Right atrium auricular region (tissue), 2 donors: Measurements from ENCODE around the gene RAD51B. TPM values are rescaled to one million over a fixed set of nuclear protein-coding genes. Genes with fewer than 3 reads are reported as not detected.

Experiments
- DNase-seq: peaks from one replicate; pipeline ENCODE4 v3.0.0-alpha.2; 2019; ENCODE audit warnings: low spot score
- H3K27ac ChIP-seq, 2 donors: fragments of 200-600 bp; sonication (generic); 1 replicate in 1 of 2; 2 replicates in 1 of 2; pipeline ENCODE4 v1.5.1; 2016 to 2019
- H3K27me3 ChIP-seq, 2 donors: fragments of 200-600 bp; sonication (generic); one replicate each; pipeline versions ENCODE4 v1.5.1 to v1.6.0; 2017 to 2019
- H3K36me3 ChIP-seq: fragments of 200-600 bp; sonication (generic); one replicate; pipeline ENCODE4 v1.5.1; 2016
- H3K4me1 ChIP-seq, 2 donors: fragments of 200-600 bp; sonication (generic); one replicate each; pipeline versions ENCODE4 v1.5.1 to v1.6.0; 2017 to 2019
- H3K4me3 ChIP-seq, 2 donors: fragments of 200-600 bp; sonication (generic); 1 replicate in 1 of 2; 2 replicates in 1 of 2; pipeline ENCODE4 v1.5.1; 2017 to 2019; ENCODE audit warnings: mild to moderate bottlenecking in 1 of 2, moderate library complexity in 1 of 2
- H3K9me3 ChIP-seq, 2 donors: fragments of 200-600 bp; sonication (generic); one replicate each; pipeline ENCODE4 v1.5.1; 2019
- CTCF ChIP-seq, 2 donors: fragments of 200-600 bp; sonication (generic); IDR thresholded peaks; one replicate each; pipeline ENCODE4 v1.5.1; 2019; ENCODE audit warnings: antibody characterized with exemption in 2 of 2
- total RNA-seq, 2 donors: library from RNA; depleted of rRNA; stranded (reverse); fragments of >200 nt; gene quantifications; one replicate each; pipeline ENCODE4 v1.1.0, GENCODE V29; 2016

Gene RAD51B
- total RNA-seq, 2 donors from 2014 or later, result 1.2 to 1.5 TPM

- Histone ChIP-seq H3K36me3 (no peaks in the 10 kb centered on the region), H3K27ac (no peak overlapping the region)
Observed at GRCh38 chr14:68404146-68404527, 584.6 kb downstream of the RAD51B start.

GRCh38 chr14:68404652-68405183 is 585.1 kb downstream of the RAD51B start:
- Histone ChIP-seq H3K36me3 (no peaks in the 10 kb centered on the region), H3K9me3 (no peaks in the 10 kb centered on the region), H3K4me1 (peaks cover 0 to 43% of the 10 kb centered on the region in 2 donors), H3K4me3 (no peak overlapping the region), H3K27ac (no peak overlapping the region), H3K27me3 (no peaks in the 10 kb centered on the region)
- TF ChIP-seq CTCF (IDR thresholded peaks at IDR 0.05), result no peak
- DNase-seq, result no peak

More at GRCh38 chr14:68404146-68404527, 584.6 kb downstream of the RAD51B start:
- TF ChIP-seq CTCF (IDR thresholded peaks at IDR 0.05), result no peak
- Histone ChIP-seq H3K4me1 (peaks cover 0 to 45% of the 10 kb centered on the region in 2 donors), H3K9me3 (no peaks in the 10 kb centered on the region), H3K4me3 (no peak overlapping the region), H3K27me3 (no peaks in the 10 kb centered on the region)
- DNase-seq, result no peak

- no peaks in the 10 kb centered on the region for H3K36me3 ChIP-seq
- H3K4me1 ChIP-seq, result peaks cover 0 to 33% of the 10 kb centered on the region in 2 donors
- no peaks in the 10 kb centered on the region for H3K9me3 ChIP-seq
- no peak overlapping the region for H3K27ac ChIP-seq
- no peak overlapping the region for H3K4me3 ChIP-seq
- DNase-seq, result no peak
- no peak for TF ChIP-seq CTCF (IDR thresholded peaks at IDR 0.05)
- H3K27me3 ChIP-seq, result no peaks in the 10 kb centered on the region
Observed at GRCh38 chr14:68405961-68406360, 586.4 kb downstream of the RAD51B start.

- TF ChIP-seq CTCF (IDR thresholded peaks at IDR 0.05), result no peak
- no peak for DNase-seq
- H3K4me1 ChIP-seq, result peaks cover 0 to 20% of the 10 kb centered on the region in 2 donors
- H3K36me3 ChIP-seq, result no peaks in the 10 kb centered on the region
- no peaks in the 10 kb centered on the region for H3K27me3 ChIP-seq
- no peak overlapping the region for H3K27ac ChIP-seq
- H3K9me3 ChIP-seq, result no peaks in the 10 kb centered on the region
- H3K4me3 ChIP-seq, result no peak overlapping the region
Observed at GRCh38 chr14:68407285-68407684, 587.7 kb downstream of the RAD51B start.

- no peaks in the 10 kb centered on the region for H3K27me3 ChIP-seq
- H3K4me3 ChIP-seq, result no peak overlapping the region
- H3K9me3 ChIP-seq, result no peaks in the 10 kb centered on the region
- DNase-seq, result no peak
- peaks cover 0 to 15% of the 10 kb centered on the region in 2 donors for H3K4me1 ChIP-seq
- no peaks in the 10 kb centered on the region for H3K36me3 ChIP-seq
- TF ChIP-seq CTCF (IDR thresholded peaks at IDR 0.05), result no peak
- H3K27ac ChIP-seq, result no peak overlapping the region
Observed at GRCh38 chr14:68407825-68408224, 588.2 kb downstream of the RAD51B start.

- Histone ChIP-seq H3K9me3 (no peaks in the 10 kb centered on the region), H3K4me1 (peaks cover 0 to 6% of the 10 kb centered on the region in 2 donors), H3K27me3 (no peaks in the 10 kb centered on the region), H3K4me3 (no peak overlapping the region), H3K27ac (no peak overlapping the region), H3K36me3 (no peaks in the 10 kb centered on the region)
- TF ChIP-seq CTCF (IDR thresholded peaks at IDR 0.05), result no peak
- DNase-seq, result no peak
Observed at GRCh38 chr14:68408680-68409079, 589.1 kb downstream of the RAD51B start.
